Hepatocyte (in vitro differentiated cells): ENCODE measurements around the gene ZFPM1. TPM values are rescaled to one million over a fixed set of nuclear protein-coding genes. Genes with fewer than 3 reads are reported as not detected.

Experiments used
- DNase-seq: peaks from one replicate; pipeline ENCODE4 v3.0.0-alpha.2; 2016; ENCODE audit warnings: low spot score
- H2AFZ ChIP-seq: fragments of 200-600 bp; sonication (generic); 2 replicates; pipeline ENCODE4 v1.6.0; 2016; ENCODE audit warnings: antibody characterized with exemption, mild to moderate bottlenecking
- H3K27ac ChIP-seq: fragments of 200-600 bp; sonication (generic); 2 replicates; pipeline ENCODE4 v1.5.1; 2016; ENCODE audit warnings: mild to moderate bottlenecking
- H3K27me3 ChIP-seq: fragments of 200-600 bp; sonication (generic); 2 replicates; pipeline ENCODE4 v1.6.1; 2016
- H3K36me3 ChIP-seq: fragments of 200-600 bp; sonication (generic); replicated peaks from 2 replicates; pipeline ENCODE4 v1.5.1; 2016; ENCODE audit warnings: low read depth; ENCODE audit not compliant: insufficient read depth
- H3K4me1 ChIP-seq: fragments of 200-600 bp; sonication (generic); 2 replicates; pipeline ENCODE4 v1.5.1; 2016; ENCODE audit warnings: mild to moderate bottlenecking, moderate library complexity; ENCODE audit not compliant: insufficient read depth
- H3K4me2 ChIP-seq: fragments of 200-600 bp; sonication (generic); 2 replicates; pipeline ENCODE4 v1.6.0; 2016
- H3K4me3 ChIP-seq: fragments of 200-600 bp; sonication (generic); 2 replicates; pipeline ENCODE4 v1.5.1; 2016; ENCODE audit warnings: mild to moderate bottlenecking
- H3K79me2 ChIP-seq: fragments of 200-600 bp; sonication (generic); 2 replicates; pipeline ENCODE4 v1.6.0; 2017; ENCODE audit warnings: mild to moderate bottlenecking
- H3K9me2 ChIP-seq: fragments of 200-600 bp; sonication (generic); replicated peaks from 2 replicates; pipeline ENCODE4 v1.6.0; 2017; ENCODE audit warnings: mild to moderate bottlenecking; ENCODE audit not compliant: insufficient read depth
- H3K9me3 ChIP-seq: fragments of 200-600 bp; sonication (generic); 2 replicates; pipeline ENCODE4 v1.5.1; 2016; ENCODE audit warnings: low read depth, mild to moderate bottlenecking
- H4K20me1 ChIP-seq: fragments of 200-600 bp; sonication (generic); 2 replicates; pipeline ENCODE4 v1.6.0; 2016; ENCODE audit warnings: mild to moderate bottlenecking; ENCODE audit not compliant: insufficient read depth, poor library complexity, severe bottlenecking
- EZH2 ChIP-seq: fragments of 200-600 bp; sonication (generic); IDR thresholded peaks from 2 replicates; pipeline ENCODE4 v1.6.1; 2016; ENCODE audit warnings: antibody characterized with exemption, mild to moderate bottlenecking, borderline replicate concordance
- EZH2phosphoT487 ChIP-seq: fragments of 200-600 bp; sonication (generic); IDR thresholded peaks from one replicate; pipeline ENCODE4 v1.6.1; 2018; ENCODE audit warnings: antibody characterized with exemption, mild to moderate bottlenecking, low read depth, moderate library complexity; ENCODE audit not compliant: unreplicated experiment, severe bottlenecking
- WGBS: methylation state at CpG from one replicate; pipeline ENCODE4 v1.1.6; 2016; ENCODE audit warnings: low lambda C conversion rate; ENCODE audit errors: missing lambda C conversion rate; 5-methylcytosine and 5-hydroxymethylcytosine counted together
- polyA plus RNA-seq: library from polyadenylated mRNA; unstranded; fragments of >200 nt; fragmentation: Nextera tagmentation; extraction: Ambion mirVana; gene quantifications from 2 replicates; pipeline ENCODE4 v1.2.1, GENCODE V29; 2016
- total RNA-seq: library from RNA; depleted of rRNA; stranded (reverse); fragments of >200 nt; gene quantifications from 2 replicates; pipeline ENCODE4 v1.2.3, GENCODE V29; 2014
- TF ChIP-seq, protein P1 (sequence below): fragments of 200-600 bp; sonication (generic); IDR thresholded peaks from 2 replicates; pipeline ENCODE4 v1.5.1; 2016; ENCODE audit warnings: antibody characterized with exemption, mild to moderate bottlenecking; ENCODE audit not compliant: poor library complexity

Gene ZFPM1
- total and polyA plus RNA-seq, 2 experiments from 2014 or later = 4.1 to 11.9 TPM

- DNase-seq = no peak
- no peaks in the 10 kb centered on the region for H3K9me3 ChIP-seq
- no peaks in the 10 kb centered on the region for H3K27me3 ChIP-seq
- H3K4me2 ChIP-seq = no peak overlapping the region
- peaks cover 18% of the 10 kb centered on the region for H3K4me1 ChIP-seq
- TF ChIP-seq EZH2phosphoT487 (no peak), EZH2 (no peak)
- TF ChIP-seq, protein P1, sequence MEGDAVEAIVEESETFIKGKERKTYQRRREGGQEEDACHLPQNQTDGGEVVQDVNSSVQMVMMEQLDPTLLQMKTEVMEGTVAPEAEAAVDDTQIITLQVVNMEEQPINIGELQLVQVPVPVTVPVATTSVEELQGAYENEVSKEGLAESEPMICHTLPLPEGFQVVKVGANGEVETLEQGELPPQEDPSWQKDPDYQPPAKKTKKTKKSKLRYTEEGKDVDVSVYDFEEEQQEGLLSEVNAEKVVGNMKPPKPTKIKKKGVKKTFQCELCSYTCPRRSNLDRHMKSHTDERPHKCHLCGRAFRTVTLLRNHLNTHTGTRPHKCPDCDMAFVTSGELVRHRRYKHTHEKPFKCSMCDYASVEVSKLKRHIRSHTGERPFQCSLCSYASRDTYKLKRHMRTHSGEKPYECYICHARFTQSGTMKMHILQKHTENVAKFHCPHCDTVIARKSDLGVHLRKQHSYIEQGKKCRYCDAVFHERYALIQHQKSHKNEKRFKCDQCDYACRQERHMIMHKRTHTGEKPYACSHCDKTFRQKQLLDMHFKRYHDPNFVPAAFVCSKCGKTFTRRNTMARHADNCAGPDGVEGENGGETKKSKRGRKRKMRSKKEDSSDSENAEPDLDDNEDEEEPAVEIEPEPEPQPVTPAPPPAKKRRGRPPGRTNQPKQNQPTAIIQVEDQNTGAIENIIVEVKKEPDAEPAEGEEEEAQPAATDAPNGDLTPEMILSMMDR = no peak
- no peak overlapping the region for H3K4me3 ChIP-seq
- H3K79me2 ChIP-seq = no peaks in the 10 kb centered on the region
- no peaks in the 10 kb centered on the region for H3K36me3 ChIP-seq
- peak overlapping the region; percentile 34 for H3K27ac ChIP-seq
- no peak overlapping the region for H2AFZ ChIP-seq
- H4K20me1 ChIP-seq = no peaks in the 10 kb centered on the region
- no peaks in the 10 kb centered on the region for H3K9me2 ChIP-seq
- 93% methylated on average over 9 of the region's 9 CpGs for WGBS
Observed at GRCh38 chr16:88526906-88527185, 73.8 kb downstream of the ZFPM1 start.

- H2AFZ ChIP-seq = no peak overlapping the region
- TF ChIP-seq EZH2phosphoT487 (no peak), EZH2 (no peak)
- TF ChIP-seq, protein P1 = peak; percentile 93
- no peaks in the 10 kb centered on the region for H3K79me2 ChIP-seq
- no peaks in the 10 kb centered on the region for H3K9me3 ChIP-seq
- H3K9me2 ChIP-seq = no peaks in the 10 kb centered on the region
- no peaks in the 10 kb centered on the region for H3K27me3 ChIP-seq
- H3K4me2 ChIP-seq = no peak overlapping the region
- H3K4me1 ChIP-seq = peaks cover 18% of the 10 kb centered on the region
- H3K27ac ChIP-seq = peak overlapping the region; percentile 34
- DNase-seq = peak; percentile 91
- H3K36me3 ChIP-seq = no peaks in the 10 kb centered on the region
- no peaks in the 10 kb centered on the region for H4K20me1 ChIP-seq
- no peak overlapping the region for H3K4me3 ChIP-seq
- WGBS = 38% methylated on average over 26 of the region's 32 CpGs
Observed at GRCh38 chr16:88527186-88527936, 74.3 kb downstream of the ZFPM1 start.

DNA sequence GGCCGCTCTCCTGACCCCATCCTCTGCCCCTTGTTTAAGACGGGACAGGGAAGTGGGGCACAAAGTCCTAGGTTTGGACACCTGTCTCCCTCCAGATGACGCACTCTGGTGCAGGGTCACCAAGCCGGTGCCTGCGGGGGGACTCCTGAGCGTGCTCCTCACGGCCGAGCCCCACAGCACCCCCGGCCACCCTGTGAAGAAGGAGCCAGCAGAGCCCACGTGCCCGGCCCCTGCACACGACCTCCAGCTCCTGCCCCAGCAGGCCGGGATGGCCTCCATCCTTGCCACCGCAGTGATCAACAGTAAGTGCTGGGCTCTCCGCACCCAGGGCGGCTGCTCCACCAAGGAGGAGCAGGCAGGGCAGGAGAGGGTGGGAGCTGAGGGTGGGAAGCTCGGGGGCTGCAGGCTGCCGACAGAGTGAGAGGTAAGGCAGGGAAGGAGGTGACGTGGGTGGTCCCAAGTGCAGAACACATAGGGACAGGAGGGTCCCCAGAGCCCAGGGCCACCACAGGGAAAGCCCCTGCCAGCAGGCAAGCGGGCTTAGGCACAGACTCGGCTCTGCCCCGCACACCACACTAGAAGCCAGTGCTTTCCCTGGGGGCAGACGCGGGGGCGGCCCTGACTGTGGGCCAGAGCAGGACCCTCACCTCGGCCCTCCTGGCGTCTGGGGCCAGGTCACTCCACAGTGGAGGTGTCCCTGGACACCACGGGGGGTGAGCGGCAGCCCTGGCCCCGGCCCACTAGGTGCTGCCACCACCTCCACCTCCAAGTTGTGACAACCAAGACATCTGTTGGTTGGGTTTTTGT is 75.1 kb downstream of the ZFPM1 start:
- H3K27ac ChIP-seq = no peak overlapping the region
- peaks cover 18% of the 10 kb centered on the region for H3K4me1 ChIP-seq
- no peak overlapping the region for H3K4me2 ChIP-seq
- H2AFZ ChIP-seq = no peak overlapping the region
- WGBS = 89% methylated on average over 28 of the region's 30 CpGs
- no peaks in the 10 kb centered on the region for H3K36me3 ChIP-seq
- no peaks in the 10 kb centered on the region for H3K9me3 ChIP-seq
- no peaks in the 10 kb centered on the region for H4K20me1 ChIP-seq
- TF ChIP-seq EZH2 = no peak
- TF ChIP-seq, protein P1 = no peak
- TF ChIP-seq EZH2phosphoT487 = no peak
- no peak overlapping the region for H3K4me3 ChIP-seq
- DNase-seq = no peak
- no peaks in the 10 kb centered on the region for H3K9me2 ChIP-seq
- H3K79me2 ChIP-seq = no peaks in the 10 kb centered on the region
- H3K27me3 ChIP-seq = no peaks in the 10 kb centered on the region
